Kidney epithelial cell (primary cell): ENCODE data around the gene GABRR3. TPM values are rescaled to one million over a fixed set of nuclear protein-coding genes. Genes with fewer than 3 reads are reported as not detected.

Experiments used
- DNase-seq: peaks from one replicate; pipeline ENCODE4 v3.0.0-alpha.2; 2010; ENCODE audit warnings: low read depth
- H3K27me3 ChIP-seq: 2 replicates; pipeline ENCODE4 v1.6.0; 2011; ENCODE audit warnings: low read length; ENCODE audit not compliant: control insufficient read depth, insufficient read depth
- H3K36me3 ChIP-seq: 2 replicates; pipeline ENCODE4 v1.5.1; 2011; ENCODE audit warnings: low read length; ENCODE audit not compliant: control insufficient read depth, insufficient read depth
- H3K4me3 ChIP-seq: 2 replicates; pipeline ENCODE4 v1.5.1; 2011; ENCODE audit warnings: low read depth, mild to moderate bottlenecking, control low read depth, low read length
- CTCF ChIP-seq: IDR thresholded peaks from 2 replicates; pipeline ENCODE4 v1.5.1; 2011; ENCODE audit warnings: mild to moderate bottlenecking, moderate library complexity, low read length, control low read depth, inconsistent platforms; ENCODE audit not compliant: insufficient read depth, poor library complexity, severe bottlenecking
- total RNA-seq: library from RNA; depleted of rRNA; stranded (reverse); fragments of >200 nt; gene quantifications from 2 replicates; pipeline ENCODE4 v1.2.3, GENCODE V29; 2015

The GABRR3 gene
- total RNA-seq, 1 donor from 2014 or later, result not detected

GRCh38 chr3:97957617-97958311, 77.4 kb downstream of the GABRR3 start:
- no peaks in the 10 kb centered on the region for H3K27me3 ChIP-seq
- no peaks in the 10 kb centered on the region for H3K36me3 ChIP-seq
- no peak overlapping the region for H3K4me3 ChIP-seq
- DNase-seq, result no peak
- TF ChIP-seq CTCF, result no peak

- Histone ChIP-seq H3K4me3 (no peak overlapping the region), H3K36me3 (no peaks in the 10 kb centered on the region), H3K27me3 (no peaks in the 10 kb centered on the region)
- no peak for DNase-seq
- TF ChIP-seq CTCF, result no peak
Observed at GRCh38 chr3:97956051-97956450, 79.1 kb downstream of the GABRR3 start.

- Histone ChIP-seq H3K4me3 (no peak overlapping the region), H3K36me3 (no peaks in the 10 kb centered on the region), H3K27me3 (no peaks in the 10 kb centered on the region)
- no peak for DNase-seq
- TF ChIP-seq CTCF, result no peak
Observed at GRCh38 chr3:97954228-97954827, 80.8 kb downstream of the GABRR3 start.

- TF ChIP-seq CTCF, result no peak
- DNase-seq, result no peak
- Histone ChIP-seq H3K4me3 (no peak overlapping the region), H3K27me3 (no peaks in the 10 kb centered on the region), H3K36me3 (no peaks in the 10 kb centered on the region)
Observed at GRCh38 chr3:97952872-97953271, 82.2 kb downstream of the GABRR3 start.

- Histone ChIP-seq H3K36me3 (no peaks in the 10 kb centered on the region), H3K4me3 (no peak overlapping the region), H3K27me3 (no peaks in the 10 kb centered on the region)
- TF ChIP-seq CTCF, result no peak
- DNase-seq, result no peak
Observed at GRCh38 chr3:97952280-97952679, 82.8 kb downstream of the GABRR3 start.

- no peak for TF ChIP-seq CTCF
- no peak overlapping the region for H3K4me3 ChIP-seq
- no peaks in the 10 kb centered on the region for H3K36me3 ChIP-seq
- DNase-seq, result no peak
- no peaks in the 10 kb centered on the region for H3K27me3 ChIP-seq
Observed at GRCh38 chr3:97950360-97950759, 84.8 kb downstream of the GABRR3 start.
